ENCODE results near the gene FUT2. TPM values are rescaled to one million over a fixed set of nuclear protein-coding genes. Genes with fewer than 3 reads are reported as not detected.

FUT2 gene
- total and polyA plus RNA-seq, 2 of the 13 experiments (the other 11 are each of a cell fraction or from before 2014, with no cell fraction given) = 0.07 TPM; not detected in 1

- ChIA-PET POLR2A (interaction anchor here (0.7 to 6.3 kb wide), 3 partner anchors 9 to 214 kb away, joined by 3 to 40 read pairs (median 3); no protein-coding TSS in a partner anchor), CTCF (ENCODE audit: low intra/inter-chr PET ratio, low total read pairs) (no interaction called here)
- no peaks in the 10 kb centered on the region for H4K20me1 ChIP-seq (ENCODE audit: insufficient read depth, low read length)
- H3K27me3 ChIP-seq (ENCODE audit: control insufficient read depth in 1 of 2, insufficient read depth in 2 of 2, low read length in 2 of 2) = no peaks in the 10 kb centered on the region; a peak in 1 of 5 replicates
- peaks cover 51% of the 10 kb centered on the region for H3K4me1 ChIP-seq (ENCODE audit: insufficient read depth, low read length)
- H2AFZ ChIP-seq (ENCODE audit: low read length) = no peak overlapping the region
- peak overlapping the region; percentile 74 for H3K27ac ChIP-seq (ENCODE audit: extremely low read length, insufficient read depth, low read length)
- peak overlapping the region; percentile 68 to 85 (median 76) for H3K4me3 ChIP-seq (replicated peaks in 1 of 3; ENCODE audit: insufficient read depth in 1 of 3, low read depth in 2 of 3, low read length in 3 of 3)
- no peaks in the 10 kb centered on the region for H3K9me3 ChIP-seq (ENCODE audit: low read length)
- FAIRE-seq = peak; percentile 57
- peaks cover 3% of the 10 kb centered on the region for H3K79me2 ChIP-seq (ENCODE audit: insufficient read depth, low read length)
- peak overlapping the region; percentile 81 for H3K9ac ChIP-seq (ENCODE audit: insufficient read depth, low read depth, low read length)
- H3K4me2 ChIP-seq (ENCODE audit: low read depth, low read length) = peak overlapping the region; percentile 99
- in situ Hi-C loops (cut with HindIII; ENCODE audit: extremely low pct_ligation_motif_present, low pct_unique_long_range_greater_than_20kb) = no loop called here
- intact Hi-C loops (cut with micrococcal nuclease; ENCODE audit: unreplicated experiment) = no loop called here
- DNase-seq (ENCODE audit: low spot score) = peak; percentile 90
- no peaks in the 10 kb centered on the region for H3K36me3 ChIP-seq (replicated peaks in 1 of 2; ENCODE audit: control insufficient read depth in 1 of 2, insufficient read depth in 2 of 2, low read length in 2 of 2)
- no TSS peak for BruUV-seq (replicated peaks)
- WGBS (ENCODE audit: low lambda C conversion rate) = 0% methylated on average over 10 of the region's 15 CpGs
- ATAC-seq = peak; percentile 0; the same call in 1 of the 3 replicates
- TF ChIP-seq KDM1A (CRISPR knock-in tag; IDR thresholded peaks at IDR 0.05) = no peak
- TF ChIP-seq ETV6 (CRISPR knock-in tag; conservative IDR thresholded peaks at IDR 0.05) = no peak
- no peak for TF ChIP-seq ZNF510 (CRISPR knock-in tag; IDR thresholded peaks at IDR 0.05; ENCODE audit: low read depth)
- no peak for TF ChIP-seq PRDM15 (CRISPR knock-in tag; IDR thresholded peaks at IDR 0.05)
- TF ChIP-seq, protein P1, sequence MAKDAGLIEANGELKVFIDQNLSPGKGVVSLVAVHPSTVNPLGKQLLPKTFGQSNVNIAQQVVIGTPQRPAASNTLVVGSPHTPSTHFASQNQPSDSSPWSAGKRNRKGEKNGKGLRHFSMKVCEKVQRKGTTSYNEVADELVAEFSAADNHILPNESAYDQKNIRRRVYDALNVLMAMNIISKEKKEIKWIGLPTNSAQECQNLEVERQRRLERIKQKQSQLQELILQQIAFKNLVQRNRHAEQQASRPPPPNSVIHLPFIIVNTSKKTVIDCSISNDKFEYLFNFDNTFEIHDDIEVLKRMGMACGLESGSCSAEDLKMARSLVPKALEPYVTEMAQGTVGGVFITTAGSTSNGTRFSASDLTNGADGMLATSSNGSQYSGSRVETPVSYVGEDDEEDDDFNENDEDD (CRISPR knock-in tag; IDR thresholded peaks at IDR 0.05; ENCODE audit: borderline replicate concordance) = peak; percentile 12; the same call in 1 of the 2 replicates
- no peak for TF ChIP-seq KAT2B (IDR thresholded peaks at IDR 0.05; ENCODE audit: borderline replicate concordance, low read depth, low read length)
- TF ChIP-seq NR2C2 (CRISPR knock-in tag; IDR thresholded peaks at IDR 0.05; ENCODE audit: borderline replicate concordance) = peak; percentile 71; the same call in 1 of the 2 replicates
- no peak for TF ChIP-seq XRCC5 (optimal IDR thresholded peaks at IDR 0.05; ENCODE audit: low read length)
- TF ChIP-seq MIER3 (CRISPR knock-in tag; IDR thresholded peaks at IDR 0.05; ENCODE audit: borderline replicate concordance) = peak; percentile 51; the same call in 1 of the 2 replicates
- TF ChIP-seq, protein P2, sequence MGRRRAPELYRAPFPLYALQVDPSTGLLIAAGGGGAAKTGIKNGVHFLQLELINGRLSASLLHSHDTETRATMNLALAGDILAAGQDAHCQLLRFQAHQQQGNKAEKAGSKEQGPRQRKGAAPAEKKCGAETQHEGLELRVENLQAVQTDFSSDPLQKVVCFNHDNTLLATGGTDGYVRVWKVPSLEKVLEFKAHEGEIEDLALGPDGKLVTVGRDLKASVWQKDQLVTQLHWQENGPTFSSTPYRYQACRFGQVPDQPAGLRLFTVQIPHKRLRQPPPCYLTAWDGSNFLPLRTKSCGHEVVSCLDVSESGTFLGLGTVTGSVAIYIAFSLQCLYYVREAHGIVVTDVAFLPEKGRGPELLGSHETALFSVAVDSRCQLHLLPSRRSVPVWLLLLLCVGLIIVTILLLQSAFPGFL (CRISPR knock-in tag; IDR thresholded peaks at IDR 0.05) = no peak
- TF ChIP-seq, protein P3, sequence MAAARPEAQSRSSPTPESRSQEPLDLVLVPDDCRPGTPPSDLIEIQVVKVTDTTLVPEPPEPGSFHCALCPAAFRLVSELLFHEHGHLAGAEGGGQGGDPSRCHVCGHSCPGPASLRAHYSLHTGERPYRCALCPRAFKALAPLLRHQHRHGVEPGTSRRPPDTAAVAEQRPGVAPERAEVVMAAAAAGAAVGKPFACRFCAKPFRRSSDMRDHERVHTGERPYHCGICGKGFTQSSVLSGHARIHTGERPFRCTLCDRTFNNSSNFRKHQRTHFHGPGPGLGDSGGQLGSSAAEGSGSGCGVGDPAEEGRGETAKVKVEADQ (CRISPR knock-in tag; IDR thresholded peaks at IDR 0.05; ENCODE audit: borderline replicate concordance) = 0 out of 2 replicates have a peak, but pooled peaks have one; percentile 45
- TF ChIP-seq RAD51 (IDR thresholded peaks at IDR 0.05; ENCODE audit: borderline replicate concordance) = no peak
- peak; percentile 84 for TF ChIP-seq HNF4A (CRISPR knock-in tag; IDR thresholded peaks at IDR 0.05)
- TF ChIP-seq SRSF1 (optimal IDR thresholded peaks at IDR 0.05; ENCODE audit: low read depth, low read length) = peak; percentile 21
Observed at GRCh38 chr19:48718711-48719231, 23.0 kb downstream of the FUT2 start.
